HepG2 (cell line): Measurements from ENCODE around the gene SRRM4. TPM values are rescaled to one million over a fixed set of nuclear protein-coding genes. Genes with fewer than 3 reads are reported as not detected.

Experiments used
- AKNA ChIP-seq: sonication (generic); formaldehyde crosslinking; IDR thresholded peaks from 2 replicates; pipeline ENCODE4 v1.4.0; 2020; ENCODE audit warnings: missing genetic modification reagents, borderline replicate concordance
- CREB3 ChIP-seq: sonication (generic); formaldehyde crosslinking; IDR thresholded peaks from 2 replicates; pipeline ENCODE4 v1.5.0; 2020; ENCODE audit warnings: missing genetic modification reagents
- ELF3 ChIP-seq: IDR thresholded peaks from 2 replicates; pipeline ENCODE4 v1.6.1; 2016; ENCODE audit warnings: missing genetic modification reagents, missing compliant biosample characterization
- ERF ChIP-seq: IDR thresholded peaks from 2 replicates; pipeline ENCODE4 v1.6.1; 2018; ENCODE audit warnings: missing biosample characterization, missing genetic modification reagents
- FOXK1 ChIP-seq: sonication (generic); formaldehyde crosslinking; IDR thresholded peaks from 2 replicates; pipeline ENCODE4 v1.4.0; 2020; ENCODE audit warnings: low read depth, missing genetic modification reagents, borderline replicate concordance
- GABPA ChIP-seq, 2 experiments: IDR thresholded peaks; 2 replicates each; pipeline ENCODE4 v1.6.1; 2011 to 2016; ENCODE audit warnings: low read depth in 2 of 2, low read length in 1 of 2, missing biosample characterization in 1 of 2, missing genetic modification characterization in 1 of 2
- MEIS2 ChIP-seq: sonication (generic); formaldehyde crosslinking; IDR thresholded peaks from 2 replicates; pipeline ENCODE4 v1.9.0; 2021; ENCODE audit warnings: mild to moderate bottlenecking, missing genetic modification reagents
- MIER2 ChIP-seq: IDR thresholded peaks from 2 replicates; pipeline ENCODE4 v1.6.1; 2016; ENCODE audit warnings: missing biosample characterization, missing genetic modification reagents
- RARA ChIP-seq: IDR thresholded peaks from 2 replicates; pipeline ENCODE4 v1.6.1; 2016; ENCODE audit warnings: missing genetic modification reagents, missing compliant biosample characterization
- SIX1 ChIP-seq: sonication (generic); formaldehyde crosslinking; IDR thresholded peaks from 2 replicates; pipeline ENCODE4 v1.4.0; 2020; ENCODE audit warnings: missing genetic modification reagents, borderline replicate concordance
- TGIF2 ChIP-seq: IDR thresholded peaks from 2 replicates; pipeline ENCODE4 v1.6.1; 2016; ENCODE audit warnings: control low read depth, missing compliant biosample characterization
- ZKSCAN8 ChIP-seq: IDR thresholded peaks from 2 replicates; pipeline ENCODE4 v1.6.1; 2016; ENCODE audit warnings: borderline replicate concordance, missing genetic modification reagents, missing compliant biosample characterization
- ZNF10 ChIP-seq: sonication (generic); formaldehyde crosslinking; IDR thresholded peaks from 2 replicates; pipeline ENCODE4 v1.4.0; 2020; ENCODE audit warnings: mild to moderate bottlenecking, low read depth, missing genetic modification reagents, borderline replicate concordance
- ZNF350 ChIP-seq: sonication (generic); formaldehyde crosslinking; IDR thresholded peaks from 2 replicates; pipeline ENCODE4 v1.4.0; 2020; ENCODE audit warnings: mild to moderate bottlenecking, low read depth, missing genetic modification reagents, borderline replicate concordance
- ZNF501 ChIP-seq: sonication (generic); formaldehyde crosslinking; IDR thresholded peaks from 2 replicates; pipeline ENCODE4 v1.5.1; 2020; ENCODE audit warnings: mild to moderate bottlenecking, moderate library complexity, missing genetic modification reagents
- ZNF557 ChIP-seq: sonication (generic); formaldehyde crosslinking; IDR thresholded peaks from 2 replicates; pipeline ENCODE4 v1.4.0; 2020; ENCODE audit warnings: missing genetic modification reagents
- ZNF644 ChIP-seq: IDR thresholded peaks from 2 replicates; pipeline ENCODE4 v1.6.1; 2016; ENCODE audit warnings: low read depth
- polyA plus RNA-seq, 8 experiments: library from polyadenylated mRNA; depleted of rRNA in 3 of 8; stranded (reverse) in 7 of 8; unstranded in 1 of 8; fragments of >200 nt; fragmentation: Illumina TruSeq in 4 of 8; extraction: Trizol in 4 of 8; gene quantifications; 2 replicates each; pipeline versions ENCODE4 v1.2.1 to v1.2.3, GENCODE V29; 2011 to 2016; ENCODE audit warnings: low read depth in 4 of 8, missing spikeins in 1 of 8, mixed read lengths in 1 of 8; ENCODE audit not compliant: insufficient read depth in 1 of 8
- total RNA-seq, 5 experiments: library from RNA; depleted of rRNA; stranded (reverse); fragments of >200 nt; fragmentation: Illumina TruSeq; extraction: Trizol; gene quantifications; 2 replicates each; pipeline ENCODE4 v1.2.3, GENCODE V29; 2016; ENCODE audit warnings: low read depth in 1 of 5
- TF ChIP-seq, protein P1 (sequence below): IDR thresholded peaks from 2 replicates; pipeline ENCODE4 v1.6.1; 2016; ENCODE audit warnings: mild to moderate bottlenecking, missing biosample characterization, missing genetic modification reagents
- TF ChIP-seq, protein P2 (sequence below): sonication (generic); formaldehyde crosslinking; IDR thresholded peaks from 2 replicates; pipeline ENCODE4 v1.5.0; 2020; ENCODE audit warnings: missing genetic modification reagents
- TF ChIP-seq, protein P3 (sequence below): IDR thresholded peaks from 2 replicates; pipeline ENCODE4 v1.6.1; 2016; ENCODE audit warnings: low read depth, control low read depth

The SRRM4 gene
- total and polyA plus RNA-seq, 2 of the 13 experiments (the other 11 are each of a cell fraction or from before 2014, with no cell fraction given) = not detected

DNA sequence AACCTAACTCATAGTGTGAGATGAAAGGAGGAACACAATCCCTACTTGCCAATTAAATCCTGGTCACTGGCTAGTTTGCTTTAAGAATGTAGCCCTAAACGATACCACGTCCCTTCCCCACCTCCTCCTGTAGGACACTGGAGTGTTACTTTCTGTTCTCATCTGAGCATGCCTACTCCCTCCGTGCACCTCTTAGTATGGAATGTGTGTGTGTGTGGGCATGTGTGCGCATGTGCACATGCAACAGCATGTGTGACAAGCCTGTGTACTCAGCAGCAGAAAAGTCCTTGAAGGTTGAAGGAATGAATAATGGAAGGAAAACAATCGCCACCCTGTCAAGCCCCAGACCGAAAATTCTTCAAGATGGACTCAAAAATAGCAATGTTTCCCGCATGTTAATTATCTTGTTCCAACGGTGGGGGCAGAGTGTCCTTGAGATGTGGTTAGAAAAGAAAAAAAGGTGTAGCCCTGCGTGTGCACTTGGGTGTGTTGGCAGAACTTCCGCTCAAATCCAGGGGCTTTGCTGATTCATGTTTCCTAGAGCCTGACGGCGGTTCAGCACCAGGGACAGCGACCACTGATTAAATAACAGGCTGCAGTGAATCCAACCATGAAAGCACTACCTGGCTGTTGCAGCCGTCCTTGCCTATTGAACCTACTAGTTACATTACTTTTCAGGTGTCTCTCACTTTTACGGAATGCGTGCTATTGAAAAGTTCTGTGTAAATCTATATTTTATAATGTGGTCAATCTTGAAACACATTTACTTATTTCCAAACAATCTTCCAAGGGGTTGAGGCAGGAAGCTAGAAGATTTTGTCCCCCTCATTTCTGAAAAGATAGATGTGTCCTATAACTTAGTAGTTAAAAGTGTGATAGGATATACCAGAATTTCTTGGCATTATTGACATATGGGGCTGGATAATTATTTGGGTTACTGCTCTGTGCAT is 79.8 kb downstream of the SRRM4 start (continued):
- peak; percentile 91 for TF ChIP-seq AKNA (CRISPR knock-in tag)
- TF ChIP-seq ZNF501 (CRISPR knock-in tag) = 0 out of 2 replicates have a peak, but pooled peaks have one; percentile 38
- no peak for TF ChIP-seq ZNF350 (CRISPR knock-in tag)
- no peak for TF ChIP-seq ZKSCAN8 (CRISPR knock-in tag)
- TF ChIP-seq MEIS2 (CRISPR knock-in tag) = peak; percentile 61; the same call in 1 of the 2 replicates
- TF ChIP-seq GABPA (IDR thresholded peaks at IDR 0.05; ENCODE audit: low read depth, low read length) = no peak
- TF ChIP-seq GABPA (CRISPR knock-in tag; IDR thresholded peaks at IDR 0.05; ENCODE audit: low read depth) = peak; percentile 31; the same call in 1 of the 2 replicates
- TF ChIP-seq, protein P1, sequence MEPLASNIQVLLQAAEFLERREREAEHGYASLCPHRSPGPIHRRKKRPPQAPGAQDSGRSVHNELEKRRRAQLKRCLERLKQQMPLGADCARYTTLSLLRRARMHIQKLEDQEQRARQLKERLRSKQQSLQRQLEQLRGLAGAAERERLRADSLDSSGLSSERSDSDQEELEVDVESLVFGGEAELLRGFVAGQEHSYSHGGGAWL = peak; percentile 67; the same call in 1 of the 2 replicates
- TF ChIP-seq SIX1 (CRISPR knock-in tag) = no peak
- TF ChIP-seq FOXK1 = peak; percentile 37; the same call in 1 of the 2 replicates
- TF ChIP-seq ZNF644 (CRISPR knock-in tag) = 0 out of 2 replicates have a peak, but pooled peaks have one; percentile 48
- peak; percentile 84; the same call in 1 of the 2 replicates for TF ChIP-seq ZNF557
- TF ChIP-seq ELF3 (CRISPR knock-in tag) = peak; percentile 70; the same call in 1 of the 2 replicates
- peak; percentile 89 for TF ChIP-seq ERF
- peak; percentile 56; the same call in 1 of the 2 replicates for TF ChIP-seq TGIF2 (CRISPR knock-in tag)
- peak; percentile 99 for TF ChIP-seq MIER2 (CRISPR knock-in tag)
- TF ChIP-seq CREB3 (CRISPR knock-in tag) = 0 out of 2 replicates have a peak, but pooled peaks have one; percentile 57
- TF ChIP-seq ZNF10 (CRISPR knock-in tag) = no peak
- peak; percentile 62 for TF ChIP-seq RARA (CRISPR knock-in tag)
- TF ChIP-seq, protein P2, sequence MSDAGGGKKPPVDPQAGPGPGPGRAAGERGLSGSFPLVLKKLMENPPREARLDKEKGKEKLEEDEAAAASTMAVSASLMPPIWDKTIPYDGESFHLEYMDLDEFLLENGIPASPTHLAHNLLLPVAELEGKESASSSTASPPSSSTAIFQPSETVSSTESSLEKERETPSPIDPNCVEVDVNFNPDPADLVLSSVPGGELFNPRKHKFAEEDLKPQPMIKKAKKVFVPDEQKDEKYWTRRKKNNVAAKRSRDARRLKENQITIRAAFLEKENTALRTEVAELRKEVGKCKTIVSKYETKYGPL (CRISPR knock-in tag) = peak; percentile 91
- TF ChIP-seq, protein P3, sequence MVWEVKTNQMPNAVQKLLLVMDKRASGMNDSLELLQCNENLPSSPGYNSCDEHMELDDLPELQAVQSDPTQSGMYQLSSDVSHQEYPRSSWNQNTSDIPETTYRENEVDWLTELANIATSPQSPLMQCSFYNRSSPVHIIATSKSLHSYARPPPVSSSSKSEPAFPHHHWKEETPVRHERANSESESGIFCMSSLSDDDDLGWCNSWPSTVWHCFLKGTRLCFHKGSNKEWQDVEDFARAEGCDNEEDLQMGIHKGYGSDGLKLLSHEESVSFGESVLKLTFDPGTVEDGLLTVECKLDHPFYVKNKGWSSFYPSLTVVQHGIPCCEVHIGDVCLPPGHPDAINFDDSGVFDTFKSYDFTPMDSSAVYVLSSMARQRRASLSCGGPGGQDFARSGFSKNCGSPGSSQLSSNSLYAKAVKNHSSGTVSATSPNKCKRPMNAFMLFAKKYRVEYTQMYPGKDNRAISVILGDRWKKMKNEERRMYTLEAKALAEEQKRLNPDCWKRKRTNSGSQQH (CRISPR knock-in tag) = peak; percentile 72; the same call in 1 of the 2 replicates
